GM12878 (cell line): ENCODE measurements around the gene CLDN9. TPM values are rescaled to one million over a fixed set of nuclear protein-coding genes. Genes with fewer than 3 reads are reported as not detected.

Experiments
- ATAC-seq: fragments of 200-7000 bp; cut with Tn5 transposase; 3 replicates; pipeline ENCODE4 v1.9.1; 2020; ENCODE audit warnings: mild to moderate bottlenecking, moderate library complexity
- BruUV-seq: library from RNA; stranded (reverse); fragments of 400-500 nt; replicated peaks from 2 replicates; lab custom pipeline; 2021; lab: Mats Ljungman, UMichigan
- CTCF ChIA-PET: fragments of 300-600 bp; sonication (Branson Sonifier 250); formaldehyde crosslinking; extraction: SDS; loops from one replicate; lab custom pipeline; 2021; ENCODE audit warnings: inconsistent platforms; lab: Yijun Ruan, JAX
- POLR2A ChIA-PET: fragments of 350-600 bp; formaldehyde crosslinking; extraction: SDS; loops from one replicate; lab custom pipeline; 2021; ENCODE audit warnings: inconsistent platforms; lab: Charles Lee
- RAD21 ChIA-PET: fragments of 300-600 bp; sonication (Branson Sonifier 250); formaldehyde crosslinking; loops from one replicate; lab custom pipeline; 2023; ENCODE audit warnings: antibody characterized with exemption; ENCODE audit not compliant: unreplicated experiment; lab: Charles Lee
- SMC1A ChIA-PET: fragments of 300-600 bp; sonication (Branson Sonifier 250); formaldehyde crosslinking; loops from one replicate; lab custom pipeline; 2023; ENCODE audit not compliant: unreplicated experiment, uncharacterized antibody; lab: Charles Lee
- DNase-seq: peaks from one replicate; pipeline ENCODE4 v3.0.0-alpha.2; 2011; ENCODE audit warnings: low read depth, low spot score
- FAIRE-seq: peaks from 3 replicates; lab custom pipeline; 2011; peaks lifted over from hg19 to GRCh38; lab: Jason Lieb, UNC
- H2AFZ ChIP-seq: 2 replicates; pipeline ENCODE4 v1.6.0; 2011; ENCODE audit warnings: low read depth, low read length, control low read depth; ENCODE audit not compliant: control insufficient read depth
- H3K27ac ChIP-seq: 2 replicates; pipeline ENCODE4 v1.5.1; 2011; ENCODE audit warnings: control low read depth; ENCODE audit not compliant: control insufficient read depth, insufficient read depth
- H3K27me3 ChIP-seq, 2 experiments: replicated peaks in 1 of 2; 2 replicates each; pipeline versions ENCODE4 v1.6.0 to v1.6.1; 2011; ENCODE audit warnings: low read length in 1 of 2; ENCODE audit not compliant: control insufficient read depth in 2 of 2, insufficient read depth in 2 of 2
- H3K36me3 ChIP-seq, 2 experiments: 2 replicates each; pipeline ENCODE4 v1.5.1; 2011; ENCODE audit warnings: low read length in 1 of 2; ENCODE audit not compliant: control insufficient read depth in 2 of 2, insufficient read depth in 2 of 2
- H3K4me1 ChIP-seq: 2 replicates; pipeline ENCODE4 v1.6.1; 2011; ENCODE audit warnings: mild to moderate bottlenecking, low read length, moderate library complexity, mixed read lengths; ENCODE audit not compliant: control insufficient read depth, insufficient read depth
- H3K4me2 ChIP-seq: 2 replicates; pipeline ENCODE4 v1.6.0; 2011; ENCODE audit warnings: control low read depth; ENCODE audit not compliant: control insufficient read depth, insufficient read depth
- H3K4me3 ChIP-seq: fragments of 200-600 bp; sonication (generic); 2 replicates; pipeline ENCODE4 v1.5.1; 2016
- H3K79me2 ChIP-seq: 2 replicates; pipeline ENCODE4 v1.6.0; 2011; ENCODE audit warnings: low read length; ENCODE audit not compliant: control insufficient read depth, insufficient read depth
- H3K9ac ChIP-seq: 2 replicates; pipeline ENCODE4 v1.8.0; 2011; ENCODE audit warnings: low read length, control low read depth, mixed read lengths; ENCODE audit not compliant: control insufficient read depth, insufficient read depth
- H3K9me3 ChIP-seq: replicated peaks from 3 replicates; pipeline ENCODE4 v1.5.1; 2011; ENCODE audit warnings: mild to moderate bottlenecking, low read length; ENCODE audit not compliant: control insufficient read depth, insufficient read depth
- H4K20me1 ChIP-seq: 2 replicates; pipeline ENCODE4 v1.6.0; 2011; ENCODE audit not compliant: control insufficient read depth, insufficient read depth
- CHD2 ChIP-seq: IDR thresholded peaks from 2 replicates; pipeline ENCODE4 v1.6.1; 2011; ENCODE audit warnings: low read depth, low read length, improper control_type of control experiment, borderline replicate concordance
- E2F4 ChIP-seq: IDR thresholded peaks from 2 replicates; pipeline ENCODE4 v1.6.1; 2012; ENCODE audit warnings: low read depth, low read length, improper control_type of control experiment
- ZNF207 ChIP-seq: fragments of 450-650 bp; IDR thresholded peaks from 2 replicates; pipeline ENCODE4 v1.6.1; 2014; ENCODE audit warnings: antibody characterized with exemption, mild to moderate bottlenecking, borderline replicate concordance
- WGBS: methylation state at CpG from one replicate; pipeline ENCODE4 v1.1.6; 2016; ENCODE audit warnings: low lambda C conversion rate; ENCODE audit not compliant: insufficient replicate concordance, insufficient coverage; ENCODE audit errors: missing lambda C conversion rate; 5-methylcytosine and 5-hydroxymethylcytosine counted together
- in situ Hi-C: fragments of 300-500 bp; cut with MboI; formaldehyde crosslinking; loops from 9 replicates; pipeline ENCODE4 v1.14.3; 2018; ENCODE audit warnings: mixed read lengths
- intact Hi-C: fragments of 100-400 bp; cut with micrococcal nuclease; formaldehyde crosslinking; loops from one replicate; pipeline ENCODE4 v1.14.2; 2022; ENCODE audit not compliant: unreplicated experiment
- polyA plus RNA-seq, 11 experiments: library from polyadenylated mRNA; depleted of rRNA in 4 of 11; unstranded in 6 of 11; stranded (reverse) in 5 of 11; fragments of >200 nt; fragmentation: Nextera tagmentation in 4 of 11; fragmentation: Illumina TruSeq in 1 of 11; extraction: Ambion mirVana in 4 of 11; extraction: Trizol in 1 of 11; gene quantifications; 1 replicate in 1 of 11; 2 replicates in 10 of 11; pipeline versions ENCODE4 v1.2.1 to v1.2.3, GENCODE V29; 2011 to 2016; ENCODE audit warnings: inconsistent platforms in 2 of 11, missing spikeins in 2 of 11, low read depth in 1 of 11
- total RNA-seq, 4 experiments: library from RNA; depleted of rRNA in 3 of 4; stranded (reverse); fragments of >200 nt in 3 of 4; fragmentation: Illumina TruSeq in 1 of 4; extraction: Trizol in 1 of 4; gene quantifications; 2 replicates each; pipeline versions ENCODE4 v1.2.1 to v1.2.3, GENCODE V29; 2013 to 2021
- TF ChIP-seq, protein P1 (sequence below): IDR thresholded peaks from 2 replicates; pipeline ENCODE4 v1.6.1; 2012; ENCODE audit warnings: mild to moderate bottlenecking, low read depth, low read length

CLDN9 gene
- total and polyA plus RNA-seq, 10 of the 15 experiments (the other 5 are each of a cell fraction or from before 2014, with no cell fraction given), result not detected

DNA sequence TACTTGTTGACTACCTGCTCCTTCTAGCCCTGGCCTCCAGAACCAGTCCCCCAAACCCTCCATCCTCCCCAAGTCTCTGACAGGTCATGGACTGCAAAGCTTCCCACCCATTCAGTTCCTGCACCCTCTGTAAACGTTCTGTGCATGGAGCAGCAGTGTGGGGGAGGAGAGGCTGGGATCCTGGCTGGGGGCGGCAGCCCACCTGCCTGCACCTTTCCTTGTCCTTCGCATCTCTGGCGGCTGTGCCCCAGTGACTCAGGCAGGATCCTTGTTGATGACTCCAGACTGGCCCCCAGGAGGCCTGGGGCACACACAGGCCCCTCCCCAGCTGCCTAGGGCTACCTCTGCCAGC lies 30.8 kb upstream of the CLDN9 start:
- Histone ChIP-seq H4K20me1 (no peaks in the 10 kb centered on the region), H2AFZ (no peak overlapping the region), H3K27ac (no peak overlapping the region), H3K4me3 (no peak overlapping the region), H3K9me3 (no peaks in the 10 kb centered on the region), H3K4me1 (peaks cover 7% of the 10 kb centered on the region), H3K36me3 (peaks cover 0 to 1% of the 10 kb centered on the region in 2 experiments; a peak in 1 of 4 replicates), H3K79me2 (peaks cover 11% of the 10 kb centered on the region), H3K9ac (no peak overlapping the region), H3K27me3 (no peaks in the 10 kb centered on the region), H3K4me2 (no peak overlapping the region)
- DNase-seq, result no peak
- ChIA-PET CTCF (interaction anchor here (1.0 to 2.3 kb wide), 6 partner anchors 12 to 99 kb away, joined by 3 to 13 read pairs (median 4); partner anchors contain the start of genes FLYWCH2 and PAQR4), RAD21 (interaction anchor here (1.2 to 2.4 kb wide), 2 partner anchors 12 to 55 kb away, joined by 3 to 6 read pairs; partner anchors contain the start of gene PAQR4), SMC1A (interaction anchor here (0.5 kb wide), 1 partner anchor 71 kb away, joined by 4 read pairs; no protein-coding TSS in a partner anchor), POLR2A (interaction anchor here (2.9 kb wide), 1 partner anchor 12 kb away, joined by 18 read pairs; the partner anchor contains the start of gene PAQR4)
- in situ Hi-C loops, result no loop called here
- intact Hi-C loops, result loop anchor here (5.0 kb wide), 2 partner anchors 55 to 75 kb away; no protein-coding TSS in a partner anchor
- no peak for ATAC-seq
- 75% methylated on average over 4 of the region's 4 CpGs for WGBS
- no TSS peak for BruUV-seq
- TF ChIP-seq E2F4, result no peak
- TF ChIP-seq, protein P1, sequence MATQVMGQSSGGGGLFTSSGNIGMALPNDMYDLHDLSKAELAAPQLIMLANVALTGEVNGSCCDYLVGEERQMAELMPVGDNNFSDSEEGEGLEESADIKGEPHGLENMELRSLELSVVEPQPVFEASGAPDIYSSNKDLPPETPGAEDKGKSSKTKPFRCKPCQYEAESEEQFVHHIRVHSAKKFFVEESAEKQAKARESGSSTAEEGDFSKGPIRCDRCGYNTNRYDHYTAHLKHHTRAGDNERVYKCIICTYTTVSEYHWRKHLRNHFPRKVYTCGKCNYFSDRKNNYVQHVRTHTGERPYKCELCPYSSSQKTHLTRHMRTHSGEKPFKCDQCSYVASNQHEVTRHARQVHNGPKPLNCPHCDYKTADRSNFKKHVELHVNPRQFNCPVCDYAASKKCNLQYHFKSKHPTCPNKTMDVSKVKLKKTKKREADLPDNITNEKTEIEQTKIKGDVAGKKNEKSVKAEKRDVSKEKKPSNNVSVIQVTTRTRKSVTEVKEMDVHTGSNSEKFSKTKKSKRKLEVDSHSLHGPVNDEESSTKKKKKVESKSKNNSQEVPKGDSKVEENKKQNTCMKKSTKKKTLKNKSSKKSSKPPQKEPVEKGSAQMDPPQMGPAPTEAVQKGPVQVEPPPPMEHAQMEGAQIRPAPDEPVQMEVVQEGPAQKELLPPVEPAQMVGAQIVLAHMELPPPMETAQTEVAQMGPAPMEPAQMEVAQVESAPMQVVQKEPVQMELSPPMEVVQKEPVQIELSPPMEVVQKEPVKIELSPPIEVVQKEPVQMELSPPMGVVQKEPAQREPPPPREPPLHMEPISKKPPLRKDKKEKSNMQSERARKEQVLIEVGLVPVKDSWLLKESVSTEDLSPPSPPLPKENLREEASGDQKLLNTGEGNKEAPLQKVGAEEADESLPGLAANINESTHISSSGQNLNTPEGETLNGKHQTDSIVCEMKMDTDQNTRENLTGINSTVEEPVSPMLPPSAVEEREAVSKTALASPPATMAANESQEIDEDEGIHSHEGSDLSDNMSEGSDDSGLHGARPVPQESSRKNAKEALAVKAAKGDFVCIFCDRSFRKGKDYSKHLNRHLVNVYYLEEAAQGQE, result no peak
- TF ChIP-seq ZNF207, result no peak
- no peak for TF ChIP-seq CHD2
- FAIRE-seq, result no peak
